Measurements from ENCODE around the gene OR4A16.

OR4A16 gene, protein sequence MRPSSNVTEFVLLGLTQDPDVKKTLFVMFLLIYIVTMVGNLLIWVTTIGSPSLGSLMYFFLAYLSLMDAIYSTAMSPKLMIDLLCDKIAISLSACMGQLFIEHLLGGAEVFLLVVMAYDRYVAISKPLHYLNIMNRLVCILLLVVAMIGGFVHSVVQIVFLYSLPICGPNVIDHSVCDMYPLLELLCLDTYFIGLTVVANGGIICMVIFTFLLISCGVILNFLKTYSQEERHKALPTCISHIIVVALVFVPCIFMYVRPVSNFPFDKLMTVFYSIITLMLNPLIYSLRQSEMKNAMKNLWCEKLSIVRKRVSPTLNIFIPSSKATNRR

GRCh38 chr11:55342901-55343300 is at the start of gene OR4A16:
Gene OR4A16 (plus strand): TSS chr11:55343201. CDS start chr11:55343201, 0 bp downstream.
- DNase-seq (ENCODE audit: low read depth in 1 of 2, low spot score in 1 of 2) = no peak

- DNase-seq (ENCODE audit: low read depth in 1 of 2, low spot score in 1 of 2) = no peak
Measured at GRCh38 chr11:55324500-55324899, 18.5 kb upstream of the OR4A16 start.

GRCh38 chr11:55345306-55345705 is 2.3 kb downstream of the OR4A16 start:
- DNase-seq (ENCODE audit: low read depth in 1 of 2, low spot score in 1 of 2) = no peak

GRCh38 chr11:55349032-55349431 is 6.0 kb downstream of the OR4A16 start:
- no peak for DNase-seq (ENCODE audit: low read depth in 1 of 2, low spot score in 1 of 2)

DNA sequence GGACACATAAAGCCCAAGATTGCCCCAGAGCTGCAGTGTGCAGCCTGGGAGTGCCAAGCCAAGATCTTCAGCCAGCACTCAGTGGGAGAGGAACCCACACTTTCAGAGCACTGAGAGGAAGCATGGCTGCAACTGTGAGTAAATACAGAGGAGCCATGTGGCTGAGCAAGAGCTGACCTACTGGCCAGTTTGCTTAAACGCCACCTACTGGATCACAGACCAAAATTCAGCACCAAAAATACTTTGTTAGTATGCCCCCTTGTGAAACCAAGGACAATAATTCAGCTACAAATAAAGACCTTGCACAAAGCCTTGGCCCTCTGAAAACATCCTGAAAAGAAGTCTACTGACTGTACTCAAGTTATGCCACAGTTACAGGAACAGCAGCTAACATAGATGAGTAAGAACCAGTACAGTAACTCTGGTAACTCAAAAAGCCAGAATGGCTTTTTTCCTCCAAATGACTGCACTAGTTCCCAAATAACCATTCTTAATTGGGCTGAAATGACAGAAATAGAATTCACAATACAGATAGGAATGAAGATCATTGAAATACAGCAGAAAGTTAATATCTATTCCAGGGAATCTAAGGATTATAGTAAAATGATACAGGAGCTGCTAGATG is 14.7 kb downstream of the OR4A16 start:
- DNase-seq (ENCODE audit: low read depth in 1 of 2, low spot score in 1 of 2) = no peak

- no peak for DNase-seq (ENCODE audit: low read depth in 1 of 2, low spot score in 1 of 2)
Measured at GRCh38 chr11:55367674-55368073, 24.7 kb downstream of the OR4A16 start, which contains the start of gene OR4A15. Gene OR4A15 (plus strand): TSS chr11:55367974. CDS start chr11:55367974, 0 bp downstream.
